GM19043 (cell line): ENCODE data around the gene STIL.

Experiments used
- ATAC-seq: cut with Tn5 transposase; IDR thresholded peaks from one replicate; pipeline ENCODE4 v1.9.1; 2021; ENCODE audit warnings: low read depth; ENCODE audit not compliant: unreplicated experiment

The STIL gene

GRCh38 chr1:47238935-47239592 is 74.9 kb downstream of the STIL start:
- ATAC-seq = no peak

- ATAC-seq = no peak
Measured at GRCh38 chr1:47235806-47236205, 78.1 kb downstream of the STIL start.

DNA sequence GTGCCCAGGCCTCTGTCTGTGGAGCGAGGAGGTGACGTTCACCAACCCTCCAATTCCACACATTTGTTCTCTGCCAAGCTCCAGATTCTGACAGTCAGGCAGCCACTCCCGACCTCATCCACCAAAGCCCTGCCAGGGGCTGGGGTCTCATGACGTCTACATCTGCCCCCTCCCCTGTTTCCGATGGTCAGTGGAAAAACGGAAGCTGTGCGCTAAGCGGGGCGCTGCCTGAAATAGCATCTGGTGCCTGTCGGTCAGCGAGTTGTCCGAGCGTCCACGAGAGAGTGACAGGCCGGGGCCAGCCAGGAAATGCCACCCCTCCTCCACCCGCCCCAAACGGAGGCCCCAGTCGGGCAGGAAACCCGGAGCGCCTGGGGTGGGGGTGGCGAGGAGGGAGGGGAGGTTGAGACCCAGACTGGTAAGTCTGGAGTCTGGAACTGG is 78.7 kb downstream of the STIL start:
- ATAC-seq = no peak

- no peak for ATAC-seq
Measured at GRCh38 chr1:47233186-47233585, 80.8 kb downstream of the STIL start.

- no peak for ATAC-seq
Measured at GRCh38 chr1:47232187-47232874, 81.6 kb downstream of the STIL start, which contains the start of gene TAL1. TAL1 (minus strand) TSS chr1:47232225; CDS start chr1:47225888, 6,337 bp downstream.

DNA sequence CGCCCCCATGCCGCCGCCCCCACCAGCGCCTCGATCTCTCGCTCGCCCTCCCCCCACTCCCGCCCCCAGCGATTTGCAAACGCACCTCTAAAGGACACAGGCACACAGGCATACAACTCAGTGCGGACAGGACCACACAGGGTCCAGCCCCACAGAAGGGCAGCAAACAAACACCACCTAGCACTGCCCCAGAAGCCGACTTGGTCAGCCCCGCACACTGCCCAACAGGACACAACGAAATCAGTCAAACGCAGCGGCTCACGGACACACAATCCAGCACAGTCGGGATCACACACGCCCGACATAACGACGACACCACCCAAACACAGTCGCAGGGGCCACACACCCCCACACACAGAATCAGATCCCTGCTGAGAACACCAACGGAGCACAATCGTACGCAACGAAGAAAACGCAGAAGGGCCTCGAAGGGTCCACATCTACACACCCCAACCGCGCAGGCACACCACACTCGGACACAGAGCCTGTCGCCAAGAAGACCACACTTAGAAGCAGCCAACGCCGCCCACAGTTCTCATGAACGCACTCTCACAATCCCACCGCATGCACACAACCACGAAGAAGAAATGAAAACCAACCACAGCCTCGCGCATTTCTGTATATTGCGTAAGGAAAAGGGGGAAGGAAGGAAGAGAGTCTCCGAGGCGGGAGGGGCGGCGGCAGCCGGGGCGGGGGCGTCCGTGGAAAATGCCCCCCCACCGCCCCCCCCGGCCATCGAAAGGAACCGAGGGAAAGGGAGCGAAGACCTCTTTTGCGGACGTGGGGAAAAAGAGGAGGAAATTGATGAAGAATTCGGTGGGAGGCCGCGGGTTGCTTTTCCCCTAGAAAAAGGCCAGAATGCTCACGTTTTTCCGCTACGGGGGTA is 82.4 kb downstream of the STIL start:
- ATAC-seq = no peak

GRCh38 chr1:47230692-47231300 is 83.2 kb downstream of the STIL start:
- no peak for ATAC-seq

DNA sequence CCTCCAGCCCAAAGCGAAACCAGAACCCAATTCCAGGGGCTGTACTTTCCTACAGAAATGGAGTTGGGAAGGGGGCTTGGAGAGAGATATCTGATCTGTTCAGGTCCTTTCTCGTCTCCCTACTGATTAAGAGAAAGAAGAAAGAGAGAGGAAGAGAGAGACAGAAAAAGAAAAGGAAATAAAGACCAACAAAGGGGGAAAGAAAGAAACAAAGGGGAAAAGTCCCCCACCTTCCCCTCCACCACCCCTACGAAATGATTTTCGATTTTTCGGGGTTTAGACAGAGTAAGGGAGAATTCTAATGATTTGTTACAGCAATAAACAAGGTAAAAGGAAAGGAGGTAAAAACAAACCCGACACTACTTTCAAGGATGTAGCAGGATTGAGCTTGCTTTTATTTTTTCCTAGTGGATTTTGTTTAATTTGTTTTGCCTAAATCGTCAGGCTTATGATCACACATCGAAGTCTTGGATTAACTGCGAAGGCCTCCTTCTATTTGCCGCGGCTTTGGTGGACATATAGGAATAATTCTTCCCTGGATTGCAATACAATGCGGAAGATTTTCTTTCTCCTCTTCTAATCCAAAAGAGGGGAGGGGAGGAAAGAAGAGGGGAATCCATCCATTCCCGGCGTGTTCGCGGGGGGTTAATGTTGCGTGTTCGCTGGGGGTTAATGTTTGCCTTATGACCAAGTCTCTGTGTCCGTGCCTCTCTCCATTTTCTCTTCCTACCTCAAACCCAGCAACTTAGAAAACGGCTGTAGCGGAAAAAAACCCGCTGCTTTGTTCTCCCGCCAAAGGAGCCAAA is 83.9 kb downstream of the STIL start:
- ATAC-seq = no peak

DNA sequence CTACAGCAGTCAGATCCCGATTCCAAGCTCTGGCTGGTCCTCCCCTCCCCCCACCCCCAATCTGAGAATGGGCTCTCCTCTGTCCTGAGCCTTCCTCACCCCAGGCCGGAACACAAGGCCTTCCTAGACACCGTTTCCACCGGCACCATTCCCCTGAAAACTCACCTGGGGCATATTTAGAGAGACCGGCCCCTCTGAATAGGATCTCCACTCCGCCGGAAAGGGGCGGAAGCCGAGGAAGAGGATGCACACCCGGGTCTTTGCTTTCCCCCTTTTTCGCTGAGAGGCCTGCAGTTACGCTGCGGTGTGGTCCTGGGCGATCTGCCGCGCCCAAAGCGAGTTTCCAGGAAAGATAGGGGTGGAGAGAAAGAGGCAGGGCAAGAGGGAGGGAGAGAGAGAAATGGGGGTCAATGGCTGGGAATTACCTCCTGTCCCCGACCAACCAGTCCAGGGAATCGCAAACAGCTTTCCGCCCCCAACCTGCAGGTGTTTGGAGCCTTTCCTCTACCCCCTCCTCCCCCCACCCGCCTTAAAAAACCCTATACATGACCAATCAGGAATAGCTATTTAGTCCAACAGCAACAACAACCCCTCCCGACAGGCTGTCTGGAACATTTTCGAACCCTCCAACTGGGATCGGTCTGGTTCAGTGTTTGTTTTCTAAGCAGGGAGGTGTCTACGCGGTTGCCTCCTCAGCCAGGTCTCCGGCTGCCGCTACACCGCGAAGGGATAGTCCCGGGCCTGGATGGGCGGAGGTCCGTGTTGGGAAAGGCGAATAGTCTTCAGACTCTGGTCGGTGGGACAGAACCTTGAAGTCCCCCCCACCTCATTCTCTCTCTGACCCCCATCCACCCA is 84.7 kb downstream of the STIL start:
- ATAC-seq = no peak

GRCh38 chr1:47228644-47229030 is 85.3 kb downstream of the STIL start:
- no peak for ATAC-seq

DNA sequence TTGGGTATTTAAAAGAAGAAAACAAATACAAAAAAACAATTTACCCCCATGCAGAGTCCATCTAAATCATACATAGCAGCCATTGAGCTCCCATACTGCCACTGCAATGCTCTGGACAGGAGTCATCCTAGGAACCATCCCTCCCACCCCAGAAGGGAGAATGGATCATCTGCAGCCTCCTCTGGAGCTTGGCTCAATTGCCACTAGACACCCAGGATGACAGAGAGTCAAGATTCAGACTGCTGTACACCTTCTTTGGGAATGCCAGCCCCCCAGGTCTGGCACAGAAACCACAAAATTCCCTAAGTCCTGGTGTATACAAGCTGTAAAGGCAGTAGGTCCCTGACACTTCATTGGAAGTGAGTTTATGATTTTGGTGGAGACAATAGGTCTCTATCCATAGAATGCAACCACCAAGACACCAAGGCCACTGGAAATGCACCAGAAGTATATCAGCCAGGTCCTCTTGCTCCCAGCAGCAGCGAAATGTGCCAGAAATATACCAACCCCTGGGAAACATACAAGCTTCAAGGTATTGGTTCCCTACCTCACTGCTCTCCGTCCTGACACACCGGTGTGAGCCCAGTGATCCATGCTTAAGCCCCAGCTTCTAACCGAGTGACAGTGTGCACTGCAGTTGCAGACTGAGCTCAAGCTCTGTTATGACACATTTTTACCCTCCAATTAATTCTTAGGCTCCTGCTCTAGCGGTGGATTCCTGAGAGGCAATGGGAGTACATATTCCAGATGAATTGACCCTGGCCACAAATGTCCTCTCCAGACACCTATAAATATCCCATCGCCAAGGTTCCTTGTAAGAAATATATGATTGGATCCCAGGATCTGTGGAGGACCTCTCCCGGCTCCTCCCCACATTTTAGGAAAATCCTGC is 86.4 kb downstream of the STIL start:
- ATAC-seq = no peak

- no peak for ATAC-seq
Measured at GRCh38 chr1:47226839-47227215, 87.1 kb downstream of the STIL start.

GRCh38 chr1:47226121-47226838 is 87.7 kb downstream of the STIL start:
- ATAC-seq = no peak

DNA sequence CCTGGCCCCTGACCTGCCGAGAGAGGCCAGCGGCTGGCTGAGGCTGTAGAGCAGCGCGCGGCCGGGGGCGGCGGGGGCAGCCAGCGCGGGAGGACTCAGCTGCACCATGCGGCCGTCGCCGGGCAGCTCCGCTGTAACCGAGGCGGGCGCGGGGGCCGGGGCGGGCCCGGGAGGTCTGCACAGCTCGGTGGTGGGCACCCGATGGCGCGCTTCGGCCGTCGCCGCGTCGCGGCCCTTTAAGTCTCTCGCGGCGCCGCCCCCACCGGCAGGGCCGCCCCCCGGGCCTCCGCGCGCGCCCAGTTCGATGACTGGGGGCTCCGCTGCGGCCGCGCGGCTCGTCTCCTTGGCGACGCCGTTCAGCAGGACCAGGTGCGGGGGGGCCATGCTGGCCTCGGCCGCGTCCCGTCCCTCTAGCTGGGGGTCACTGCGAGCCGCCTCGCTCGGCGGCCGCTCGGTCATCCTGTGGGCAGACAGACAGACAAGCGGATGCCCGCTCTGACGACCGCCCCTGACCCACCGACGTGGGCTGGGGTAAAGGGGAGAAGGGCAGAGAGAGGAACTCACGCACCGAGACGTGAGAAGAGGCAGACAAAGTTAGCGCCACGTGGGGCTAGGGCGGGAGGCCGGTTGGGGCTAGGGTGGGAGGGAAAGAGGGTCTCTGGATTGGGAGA is 88.4 kb downstream of the STIL start:
- ATAC-seq = no peak

DNA sequence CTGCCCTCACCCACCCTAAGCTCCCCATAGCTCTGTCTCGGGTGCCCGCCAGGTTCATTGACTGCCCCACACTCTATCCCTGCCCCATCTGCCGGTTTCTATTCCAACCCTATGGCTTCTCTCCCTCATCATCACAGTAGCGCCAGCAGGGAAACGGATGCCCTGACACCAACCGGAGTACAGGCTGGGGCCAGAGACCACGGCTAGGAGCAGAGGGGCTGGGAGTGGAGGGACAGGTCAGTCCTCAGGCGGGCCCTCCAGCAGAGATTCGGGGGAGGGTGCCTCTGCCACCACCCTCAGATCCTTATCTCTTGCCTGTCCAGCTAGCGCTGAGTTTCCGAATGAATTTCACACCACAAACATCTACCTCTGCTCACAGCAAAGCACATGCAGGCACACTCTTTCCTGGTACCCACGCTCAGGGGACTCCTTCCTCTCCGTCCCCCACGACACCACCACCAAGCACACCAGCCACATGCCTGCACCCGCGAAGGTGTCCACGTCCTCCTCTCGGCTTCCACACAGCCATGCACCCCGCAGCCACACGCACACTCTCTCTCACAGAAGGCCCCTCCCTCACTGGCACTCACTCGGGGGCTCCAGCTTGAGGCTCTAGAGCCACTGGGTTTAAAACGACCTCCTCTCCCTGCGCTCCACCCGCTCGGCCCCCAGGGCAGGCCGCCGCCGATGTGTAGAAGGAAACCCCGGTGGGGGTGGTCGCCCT is 89.1 kb downstream of the STIL start:
- ATAC-seq = no peak

DNA sequence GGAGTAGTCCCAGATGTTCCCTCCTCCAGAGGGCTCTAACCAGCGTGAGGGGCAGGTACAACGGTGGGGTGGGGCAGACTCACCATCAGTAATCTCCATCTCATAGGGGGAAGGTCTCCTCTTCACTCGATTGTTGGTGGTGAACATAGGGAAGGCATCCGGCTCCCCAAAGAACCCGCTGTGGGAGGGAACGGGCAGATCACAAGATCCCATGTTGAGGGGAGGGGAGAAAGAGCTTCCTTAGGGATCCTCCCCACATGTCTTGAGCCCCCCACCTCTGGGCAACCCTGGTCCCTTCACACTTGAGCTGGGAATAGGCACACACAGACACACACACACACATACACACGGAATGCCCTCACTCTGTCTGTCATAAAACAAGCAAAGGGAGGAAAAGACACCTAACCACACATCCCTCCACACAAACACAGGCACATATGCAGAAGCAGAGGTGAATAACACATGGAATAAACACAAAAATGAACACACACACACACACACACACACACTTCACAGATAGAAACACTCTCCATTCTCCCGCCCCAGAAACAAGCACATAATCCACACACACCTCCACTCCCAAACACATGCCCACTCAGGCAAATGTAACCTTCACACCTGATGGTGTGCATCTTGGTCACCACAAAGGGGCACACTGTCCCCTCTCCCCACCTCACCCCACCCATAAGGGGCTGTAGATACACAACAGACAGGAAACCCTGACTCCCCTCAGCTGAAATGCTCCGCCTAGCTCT is 89.8 kb downstream of the STIL start:
- no peak for ATAC-seq
